GM12878 (cell line): ENCODE results near the gene MRPS22. TPM values are rescaled to one million over a fixed set of nuclear protein-coding genes. Genes with fewer than 3 reads are reported as not detected.

Experiments used
- BRCA1 ChIP-seq: IDR thresholded peaks from 2 replicates; pipeline ENCODE4 v1.6.1; 2011; ENCODE audit warnings: low read depth, low read length, improper control_type of control experiment
- CUX1 ChIP-seq: IDR thresholded peaks from 2 replicates; pipeline ENCODE4 v1.6.1; 2012; ENCODE audit warnings: improper control_type of control experiment, low read depth, low read length; ENCODE audit not compliant: insufficient replicate concordance
- MAX ChIP-seq: IDR thresholded peaks from 2 replicates; pipeline ENCODE4 v1.6.1; 2012; ENCODE audit warnings: low read depth, low read length, improper control_type of control experiment
- MTA2 ChIP-seq: fragments of 450-650 bp; IDR thresholded peaks from 2 replicates; pipeline ENCODE4 v1.6.1; 2016; ENCODE audit warnings: low read depth, mild to moderate bottlenecking, moderate library complexity
- NR2C1 ChIP-seq: fragments of 450-650 bp; IDR thresholded peaks from 2 replicates; pipeline ENCODE4 v1.6.1; 2017; ENCODE audit warnings: antibody characterized with exemption, mild to moderate bottlenecking, moderate library complexity
- ZBTB4 ChIP-seq: fragments of 450-650 bp; formaldehyde crosslinking; IDR thresholded peaks from 2 replicates; pipeline ENCODE4 v1.4.0; 2022; ENCODE audit warnings: mild to moderate bottlenecking, moderate library complexity
- polyA plus RNA-seq, 11 experiments: library from polyadenylated mRNA; depleted of rRNA in 4 of 11; unstranded in 6 of 11; stranded (reverse) in 5 of 11; fragments of >200 nt; fragmentation: Nextera tagmentation in 4 of 11; fragmentation: Illumina TruSeq in 1 of 11; extraction: Ambion mirVana in 4 of 11; extraction: Trizol in 1 of 11; gene quantifications; 1 replicate in 1 of 11; 2 replicates in 10 of 11; pipeline versions ENCODE4 v1.2.1 to v1.2.3, GENCODE V29; 2011 to 2016; ENCODE audit warnings: inconsistent platforms in 2 of 11, missing spikeins in 2 of 11, low read depth in 1 of 11
- total RNA-seq, 4 experiments: library from RNA; depleted of rRNA in 3 of 4; stranded (reverse); fragments of >200 nt in 3 of 4; fragmentation: Illumina TruSeq in 1 of 4; extraction: Trizol in 1 of 4; gene quantifications; 2 replicates each; pipeline versions ENCODE4 v1.2.1 to v1.2.3, GENCODE V29; 2013 to 2021

The MRPS22 gene
- total and polyA plus RNA-seq, 10 of the 15 experiments (the other 5 are each of a cell fraction or from before 2014, with no cell fraction given), result 44.3 to 146 (median 75.2) TPM

- no peak for TF ChIP-seq CUX1
- peak; percentile 97 for TF ChIP-seq BRCA1
- TF ChIP-seq MAX, result peak; percentile 75; the same call in 1 of the 2 replicates
- no peak for TF ChIP-seq ZBTB4 (CRISPR knock-in tag)
- TF ChIP-seq MTA2, result no peak
- no peak for TF ChIP-seq NR2C1
Observed at GRCh38 chr3:139389552-139390368, 45.9 kb downstream of the MRPS22 start, which contains the start of gene COPB2 (continued).
